Stimulated activated CD4-positive, alpha-beta T cell treated with anti-CD3 and anti-CD28 coated beads, Interleukin-2, amount 100 ng/mL, for 4 hours (primary cell): ENCODE measurements around the gene TLCD3B.
"Not testable (repeated sequence)": the region's sequence is repeated elsewhere in the genome, so short reads cannot be mapped to it uniquely, and the experiment has no call there.

Experiments used
- DNase-seq: peaks from one replicate; pipeline ENCODE4 v3.0.0-alpha.2; 2020; ENCODE audit warnings: low read depth

Gene TLCD3B

GRCh38 chr16:30060836-30061554, 29.9 kb upstream of the TLCD3B start:
- no peak for DNase-seq

GRCh38 chr16:30060346-30060745, 29.3 kb upstream of the TLCD3B start:
- DNase-seq = no peak

GRCh38 chr16:30054959-30055553, 24.0 kb upstream of the TLCD3B start:
- no peak for DNase-seq

GRCh38 chr16:30054451-30054850, 23.4 kb upstream of the TLCD3B start:
- no peak for DNase-seq

- DNase-seq = no peak
These were observed 22.4 kb upstream of the TLCD3B start for GRCh38 chr16:30053376-30054015.

- DNase-seq = peak; percentile 85
These were observed 21.8 kb upstream of the TLCD3B start for GRCh38 chr16:30052671-30053372.

- DNase-seq = no peak
These were observed 20.4 kb upstream of the TLCD3B start for GRCh38 chr16:30051518-30051917.

- DNase-seq = no peak
These were observed 18.8 kb upstream of the TLCD3B start for GRCh38 chr16:30049871-30050270.

GRCh38 chr16:30046588-30046987, 15.5 kb upstream of the TLCD3B start:
- DNase-seq = no peak

GRCh38 chr16:30046178-30046577, 15.1 kb upstream of the TLCD3B start:
- no peak for DNase-seq

- DNase-seq = no peak
These were observed 10.8 kb upstream of the TLCD3B start for GRCh38 chr16:30041841-30042240.

GRCh38 chr16:30040690-30041089, 9.6 kb upstream of the TLCD3B start:
- not testable (repeated sequence) for DNase-seq

GRCh38 chr16:30040221-30040620, 9.2 kb upstream of the TLCD3B start:
- DNase-seq = no peak

GRCh38 chr16:30033270-30033669, 2.2 kb upstream of the TLCD3B start:
- DNase-seq = no peak

GRCh38 chr16:30032083-30032819, 1.2 kb upstream of the TLCD3B start:
- peak; percentile 32 for DNase-seq

GRCh38 chr16:30031477-30031918, 427 bp upstream of the TLCD3B start:
- DNase-seq = no peak

- DNase-seq = no peak
These were observed 923 bp downstream of the TLCD3B start for GRCh38 chr16:30030011-30030685.

GRCh38 chr16:30028438-30029076, 2.5 kb downstream of the TLCD3B start:
- DNase-seq = no peak

GRCh38 chr16:30027588-30028437, 3.3 kb downstream of the TLCD3B start:
- no peak for DNase-seq

GRCh38 chr16:30026449-30026848, 4.6 kb downstream of the TLCD3B start:
- DNase-seq = no peak
